Activated CD4-positive, alpha-beta T cell treated with anti-CD3 and anti-CD28 coated beads for 48 hours (primary cell): ENCODE measurements around the gene IARS2.
"Not testable (repeated sequence)": the region's sequence is repeated elsewhere in the genome, so short reads cannot be mapped to it uniquely, and the experiment has no call there.

Experiments used
- DNase-seq: peaks from one replicate; pipeline ENCODE4 v3.0.0-alpha.2; 2020

Gene IARS2

DNA sequence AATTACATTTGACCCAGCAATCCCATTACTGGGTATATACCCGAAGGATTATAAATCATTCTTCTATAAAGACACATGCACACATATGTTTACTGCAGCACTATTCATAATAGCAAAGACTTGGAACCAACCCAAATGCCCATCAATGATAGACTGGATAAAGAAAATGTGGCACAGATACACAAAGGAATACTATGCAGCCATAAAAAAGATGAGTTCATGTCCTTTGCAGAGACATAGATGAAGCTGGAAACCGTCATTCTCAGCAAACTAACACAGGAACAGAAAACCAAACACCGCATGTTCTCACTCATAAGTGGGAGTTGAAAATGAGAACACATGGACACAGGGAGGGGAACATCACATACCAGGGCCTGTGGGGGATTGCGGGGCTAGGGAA, 76.0 kb downstream of the IARS2 start:
- not testable (repeated sequence) for DNase-seq

- DNase-seq, result no peak
Observed at GRCh38 chr1:220170836-220171526, 77.0 kb downstream of the IARS2 start.

DNA sequence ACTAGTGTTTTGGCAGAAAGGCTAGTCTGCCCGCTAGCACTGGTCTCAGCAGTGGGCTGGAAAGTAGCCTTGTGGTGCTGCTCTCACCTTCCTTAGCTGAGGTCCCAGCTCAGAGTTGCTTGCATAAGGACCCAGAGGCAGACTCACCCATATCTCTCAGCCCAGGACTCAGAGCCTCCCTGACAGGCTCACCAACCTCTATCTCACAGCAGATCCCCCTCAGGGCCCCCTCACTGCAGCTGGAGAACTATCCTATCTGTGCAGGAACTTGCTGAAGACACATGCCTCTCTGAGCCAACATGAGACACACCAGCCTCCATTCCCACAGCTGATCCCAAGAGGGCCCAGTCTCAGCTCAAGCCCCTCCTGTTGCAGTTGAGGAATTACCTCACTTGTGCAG, 82.6 kb downstream of the IARS2 start:
- no peak for DNase-seq

- no peak for DNase-seq
Observed at GRCh38 chr1:220182111-220182510, 88.2 kb downstream of the IARS2 start.

GRCh38 chr1:220182656-220183055, 88.7 kb downstream of the IARS2 start:
- DNase-seq, result no peak

DNA sequence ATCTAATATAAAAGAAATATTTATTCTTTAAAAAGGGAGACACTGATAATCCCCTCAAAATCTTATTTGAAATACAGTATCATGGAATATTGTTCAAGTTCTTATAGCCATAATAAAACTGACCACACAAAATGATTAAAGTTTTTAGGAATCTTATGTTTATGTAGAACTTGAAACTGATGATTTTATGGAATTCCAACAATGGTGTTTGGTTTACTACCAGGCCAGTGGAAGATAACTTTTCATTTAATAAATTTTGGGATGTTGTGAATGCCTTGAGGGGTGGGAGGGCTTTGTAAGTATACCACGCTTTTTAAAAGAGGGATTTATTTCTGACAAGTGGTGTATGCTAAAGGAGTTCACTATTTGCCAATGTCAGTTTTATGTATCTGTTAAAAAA, 90.6 kb downstream of the IARS2 start:
- no peak for DNase-seq

GRCh38 chr1:220186752-220187151, 92.8 kb downstream of the IARS2 start:
- DNase-seq, result no peak

DNA sequence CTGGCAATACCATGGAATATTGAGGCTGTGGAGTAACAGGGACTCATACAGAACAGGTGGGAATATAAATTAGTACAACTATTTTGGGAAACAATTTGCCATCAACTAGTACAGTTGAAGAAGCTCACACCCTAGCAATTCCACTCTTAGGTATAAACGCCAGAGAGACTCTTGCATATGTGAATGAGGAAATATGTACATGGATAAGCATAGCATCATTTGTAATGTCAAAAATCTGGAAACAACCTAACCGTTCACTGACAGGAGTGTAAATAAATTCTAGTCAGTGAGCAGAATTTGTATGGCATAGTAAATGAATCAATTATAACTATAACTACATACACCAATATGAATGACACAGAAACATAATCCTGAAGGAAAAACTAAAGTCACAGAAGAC, 94.6 kb downstream of the IARS2 start:
- no peak for DNase-seq

DNA sequence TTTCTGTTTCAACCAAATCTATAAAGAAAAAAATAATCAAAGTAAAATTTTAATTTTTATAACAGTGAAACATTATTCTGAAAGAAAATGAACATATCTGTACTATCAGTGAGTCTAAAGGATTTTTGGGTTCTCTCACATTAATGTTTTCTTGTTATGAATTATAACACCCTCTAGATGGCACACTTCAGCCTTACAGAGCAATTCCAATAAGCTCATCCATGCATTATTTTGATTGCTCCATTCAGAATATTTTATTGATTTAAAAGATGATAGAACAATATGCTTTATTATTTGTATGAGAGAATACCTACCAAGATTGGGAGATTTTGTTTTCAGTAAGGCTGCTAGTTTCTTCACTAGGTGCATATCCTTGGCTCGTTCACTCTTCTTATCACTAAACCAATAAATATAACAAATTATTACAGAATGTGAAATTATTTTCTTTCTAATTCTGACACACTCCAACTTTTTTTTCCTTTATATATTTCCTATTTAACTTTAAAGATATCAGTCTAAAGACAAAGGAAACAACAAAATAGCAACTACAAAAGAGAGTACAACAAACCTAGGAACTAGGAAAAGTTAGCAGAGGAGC, 95.9 kb downstream of the IARS2 start:
- no peak for DNase-seq

- DNase-seq, result no peak
Observed at GRCh38 chr1:220195701-220196100, 101.8 kb downstream of the IARS2 start.
